Erythroblast (primary cell): Measurements from ENCODE around the gene PLXND1.

Experiments
- DNase-seq, 2 experiments: peaks; one replicate each; lab custom pipeline; 2025; lab: John Stamatoyannopoulos, UW
- GATA1 ChIP-seq: IDR thresholded peaks from 2 replicates; pipeline ENCODE4 v1.6.1; 2011; ENCODE audit warnings: low read depth, mild to moderate bottlenecking, control low read depth, low read length, moderate library complexity
- POLR2A ChIP-seq: IDR thresholded peaks from 2 replicates; pipeline ENCODE4 v1.6.1; 2011; ENCODE audit warnings: mild to moderate bottlenecking, low read length

The PLXND1 gene

DNA sequence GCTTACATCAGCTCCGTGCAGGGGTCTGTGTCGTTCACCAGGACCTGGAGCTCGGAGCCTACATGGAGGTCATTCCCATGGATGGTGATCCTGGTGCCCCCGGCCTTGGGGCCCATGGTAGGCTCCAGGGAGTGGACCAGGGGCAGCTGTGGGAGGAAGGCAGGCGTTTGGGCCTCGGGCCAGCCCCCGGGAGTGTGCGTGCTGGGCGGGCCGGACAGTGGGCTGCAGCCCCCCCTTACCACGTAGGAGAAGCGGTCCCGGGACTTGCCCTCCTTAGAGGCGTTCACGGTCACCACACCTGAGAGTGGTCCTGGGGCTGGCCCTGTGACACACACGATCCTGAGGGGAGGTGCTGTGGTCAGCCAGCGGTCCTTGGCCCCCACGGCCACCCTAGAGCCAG lies 33.9 kb downstream of the PLXND1 start:
- TF ChIP-seq GATA1 (no peak), POLR2A (no peak)
- no peak for DNase-seq

DNA sequence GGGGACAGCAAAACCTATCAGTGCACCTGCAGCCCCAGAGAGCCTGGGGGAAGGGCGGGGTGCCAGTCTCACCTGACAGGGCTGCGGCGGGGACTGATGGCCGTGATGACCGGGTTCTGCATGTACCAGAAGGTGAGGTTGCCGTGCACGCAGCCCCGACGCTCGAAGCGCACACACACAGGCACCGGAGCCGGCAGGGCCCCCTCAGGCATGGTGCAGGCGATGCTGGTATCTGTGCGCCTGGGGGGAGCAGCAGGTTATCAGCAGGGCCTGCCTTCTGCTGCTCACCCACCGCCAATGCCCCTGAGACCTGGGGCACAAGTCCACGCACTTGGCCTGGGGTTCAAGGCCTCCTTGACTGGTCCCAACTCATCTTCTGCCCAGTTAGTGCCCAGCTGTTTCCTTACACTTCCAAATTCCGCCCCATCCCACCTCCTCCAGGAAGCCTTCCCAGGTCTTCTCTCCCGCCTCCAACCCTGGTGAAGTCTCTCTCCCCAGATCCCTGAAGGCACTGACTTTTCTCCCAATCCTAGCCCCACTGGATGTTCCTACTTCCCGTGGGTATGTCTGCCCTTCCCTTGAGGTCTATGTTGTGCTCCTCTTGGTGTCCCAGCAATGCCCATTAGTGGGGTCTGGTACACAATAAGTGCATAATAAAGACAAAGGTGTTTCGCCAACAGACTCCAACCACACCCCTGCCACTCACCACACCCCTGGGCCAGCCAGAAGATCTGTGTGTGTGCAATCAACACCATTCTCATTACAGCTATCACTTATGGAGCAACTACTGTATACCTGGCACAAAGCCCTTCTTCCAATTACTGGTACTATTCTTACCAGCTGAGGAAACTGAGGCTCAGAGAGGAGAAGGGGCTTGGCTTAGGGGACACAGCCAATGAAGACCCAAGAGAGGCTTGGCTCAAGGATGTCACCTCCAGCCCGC lies 34.6 kb downstream of the PLXND1 start:
- DNase-seq, result no peak
- no peak for TF ChIP-seq POLR2A
- no peak for TF ChIP-seq GATA1

DNA sequence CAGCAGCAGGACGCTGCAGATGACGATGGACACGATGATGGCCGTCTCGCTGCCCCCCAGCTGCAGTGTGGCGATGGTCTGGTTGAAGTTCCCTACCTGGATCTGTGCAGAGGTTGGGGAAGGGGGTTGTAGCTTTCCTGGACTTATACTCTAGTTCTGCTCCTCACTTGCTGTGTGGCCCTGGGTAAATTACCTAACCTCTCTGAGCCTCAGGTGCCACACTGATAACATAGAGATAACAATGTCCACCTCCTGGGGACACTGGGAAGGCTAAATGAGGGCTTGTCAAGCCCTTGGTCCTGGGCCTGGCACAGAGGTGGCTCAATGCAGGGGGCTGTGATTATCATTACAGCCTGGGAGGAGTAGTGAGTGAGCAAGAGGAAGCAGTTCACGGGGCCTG lies 36.6 kb downstream of the PLXND1 start:
- no peak for DNase-seq
- TF ChIP-seq POLR2A (no peak), GATA1 (no peak)

DNA sequence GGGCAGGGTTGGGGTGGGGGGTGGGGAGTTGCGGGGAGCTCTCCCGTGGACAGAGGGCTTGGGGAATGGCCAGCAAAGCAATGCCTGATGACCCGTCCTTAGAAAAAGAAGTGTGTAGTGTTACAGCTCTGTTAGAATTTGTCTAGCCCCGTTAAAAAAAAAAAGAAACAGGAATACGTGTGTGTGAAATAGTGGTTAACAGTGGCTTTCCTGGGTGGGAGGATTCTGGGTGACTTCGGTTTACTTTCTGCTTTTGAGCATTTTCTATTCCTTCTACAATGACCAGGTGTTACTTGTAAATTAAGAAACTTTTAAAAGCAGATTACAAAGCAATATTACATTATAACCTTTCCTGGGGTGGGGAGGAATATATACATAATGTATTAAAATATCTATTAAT lies 38.5 kb downstream of the PLXND1 start:
- no peak for TF ChIP-seq POLR2A
- TF ChIP-seq GATA1, result no peak
- DNase-seq, result no peak

DNA sequence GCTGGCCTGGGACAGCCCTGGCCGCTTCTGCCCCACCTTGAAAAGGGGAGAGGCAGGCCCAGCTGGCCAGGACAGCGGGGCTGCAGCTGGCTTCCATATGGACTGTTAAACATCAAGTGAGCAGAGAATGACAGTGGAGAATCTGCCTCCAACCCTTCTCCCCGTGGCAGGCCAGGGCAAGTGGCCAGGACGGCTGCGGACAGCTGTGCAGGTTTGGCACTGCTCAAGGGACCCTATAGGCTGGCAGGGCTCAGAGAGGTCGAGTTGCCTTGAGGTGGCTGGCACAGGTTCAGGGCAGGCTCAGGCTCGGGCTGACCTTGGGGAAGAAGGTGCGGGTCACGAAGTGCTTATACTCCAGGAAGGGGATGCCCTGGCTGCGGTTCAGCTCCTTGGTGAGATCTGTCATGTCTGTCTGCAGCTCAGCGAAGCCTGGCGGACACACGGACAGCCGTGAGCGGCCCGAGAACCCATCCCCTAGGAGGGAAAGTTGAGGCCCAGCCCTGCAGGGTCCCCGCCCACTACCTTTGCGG lies 39.2 kb downstream of the PLXND1 start:
- TF ChIP-seq GATA1, result no peak
- peak; percentile 11 for TF ChIP-seq POLR2A
- DNase-seq, result no peak

DNA sequence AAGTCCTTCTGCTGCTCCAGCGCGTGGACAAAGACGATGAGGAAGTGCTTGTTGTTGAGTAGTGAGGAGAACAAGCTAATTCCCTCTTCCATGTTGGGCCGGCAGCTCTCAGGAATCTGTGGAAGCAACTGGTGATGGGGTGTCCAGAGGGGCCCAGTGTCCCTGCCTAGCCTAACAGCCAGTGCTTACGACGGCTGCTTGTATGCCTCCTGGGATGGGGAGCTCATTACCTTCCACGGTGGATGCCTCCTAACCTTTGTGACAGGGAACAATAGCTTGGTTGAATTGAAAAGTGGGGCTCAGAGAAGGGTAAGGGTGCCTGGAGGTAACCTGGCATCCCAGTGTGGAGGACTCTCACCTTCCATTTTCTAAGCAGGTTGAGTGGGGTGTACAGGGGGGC lies 40.6 kb downstream of the PLXND1 start:
- TF ChIP-seq GATA1 (no peak), POLR2A (no peak)
- DNase-seq, result no peak

DNA sequence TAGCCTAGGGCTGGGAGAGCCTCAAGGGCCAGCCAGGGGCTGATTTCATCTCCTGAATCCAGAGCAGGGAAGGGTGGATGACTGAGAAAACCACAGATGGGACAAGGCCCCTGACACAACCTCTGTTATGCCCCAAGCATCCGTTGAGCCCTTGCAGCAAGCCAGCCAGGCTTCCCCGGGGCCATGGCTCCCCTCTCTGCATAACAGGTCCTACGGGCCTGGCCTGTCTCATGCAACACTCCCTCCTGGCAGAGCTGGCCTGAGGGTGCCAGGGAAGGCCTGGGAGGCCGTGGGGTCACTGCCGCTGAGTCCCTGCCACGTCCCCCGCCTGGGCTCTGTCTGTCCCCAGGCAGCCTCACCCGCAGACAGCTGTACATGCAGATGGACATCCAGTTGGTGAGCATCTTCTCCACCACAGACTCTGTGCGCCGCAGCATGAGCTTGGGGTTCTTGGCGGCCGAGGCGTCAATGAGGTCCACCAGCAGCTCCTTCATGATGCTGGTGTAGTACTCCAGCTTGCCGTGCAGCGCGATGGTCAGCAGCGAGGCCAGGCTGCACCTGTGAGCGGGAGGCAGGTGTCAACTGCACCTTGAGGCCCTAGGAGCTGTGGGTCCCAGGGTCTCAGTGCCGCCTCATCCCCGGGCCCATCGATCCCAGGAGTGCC lies 41.4 kb downstream of the PLXND1 start:
- no peak for DNase-seq
- no peak for TF ChIP-seq POLR2A
- TF ChIP-seq GATA1, result no peak

DNA sequence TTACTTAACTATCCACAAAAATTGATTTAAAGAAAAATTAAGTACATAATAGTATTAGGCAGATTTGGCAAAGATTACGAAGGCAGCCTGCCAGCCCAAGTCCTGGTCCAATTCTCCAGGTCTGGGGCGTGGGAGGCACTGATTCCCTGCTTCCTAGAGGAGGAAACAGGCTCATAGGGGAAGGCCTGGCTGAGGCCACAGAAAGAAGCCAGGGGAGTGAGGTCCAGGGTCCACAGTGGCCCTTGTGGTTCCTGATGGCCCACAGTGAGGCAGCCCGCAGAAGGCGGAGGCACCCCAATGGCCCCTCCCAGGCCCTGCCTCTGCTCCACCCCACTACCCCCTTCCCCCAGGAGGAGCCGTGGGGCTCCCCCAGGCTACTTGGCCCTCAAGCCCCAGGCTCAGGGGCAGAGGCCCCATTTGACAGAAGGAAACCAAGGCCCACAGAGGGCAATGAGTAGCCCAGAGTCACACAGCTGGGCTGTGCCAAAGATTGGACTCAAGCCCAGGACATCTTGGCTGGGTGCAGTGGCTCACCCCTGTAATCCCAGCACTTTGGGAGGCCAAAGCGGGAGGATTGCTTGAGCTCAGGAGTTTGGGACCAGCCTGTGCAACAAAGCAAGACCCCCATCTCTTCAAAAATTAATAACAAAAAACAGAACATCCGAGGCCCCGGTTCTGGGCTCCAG lies 42.5 kb downstream of the PLXND1 start:
- TF ChIP-seq POLR2A (no peak), GATA1 (no peak)
- no peak for DNase-seq

DNA sequence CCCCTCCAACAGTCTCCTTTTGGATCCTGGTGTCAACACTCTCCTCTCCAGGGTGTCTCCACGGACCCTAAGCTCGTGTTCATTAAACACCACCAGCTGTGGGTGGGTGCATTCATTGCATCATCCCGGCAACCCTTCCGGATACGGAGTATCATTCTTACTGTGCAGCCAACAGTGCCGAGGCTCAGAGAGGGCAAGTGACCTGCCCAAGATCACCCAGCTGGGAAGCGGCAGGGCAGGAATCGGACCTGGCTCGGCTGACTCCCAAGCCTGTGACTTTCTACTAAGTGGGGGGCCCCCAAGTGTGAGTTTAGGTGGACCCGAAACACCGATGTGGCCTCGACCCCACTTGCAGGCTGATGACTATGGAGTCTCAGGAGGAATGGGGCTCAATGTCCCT lies 43.1 kb downstream of the PLXND1 start:
- no peak for TF ChIP-seq GATA1
- no peak for TF ChIP-seq POLR2A
- no peak for DNase-seq

DNA sequence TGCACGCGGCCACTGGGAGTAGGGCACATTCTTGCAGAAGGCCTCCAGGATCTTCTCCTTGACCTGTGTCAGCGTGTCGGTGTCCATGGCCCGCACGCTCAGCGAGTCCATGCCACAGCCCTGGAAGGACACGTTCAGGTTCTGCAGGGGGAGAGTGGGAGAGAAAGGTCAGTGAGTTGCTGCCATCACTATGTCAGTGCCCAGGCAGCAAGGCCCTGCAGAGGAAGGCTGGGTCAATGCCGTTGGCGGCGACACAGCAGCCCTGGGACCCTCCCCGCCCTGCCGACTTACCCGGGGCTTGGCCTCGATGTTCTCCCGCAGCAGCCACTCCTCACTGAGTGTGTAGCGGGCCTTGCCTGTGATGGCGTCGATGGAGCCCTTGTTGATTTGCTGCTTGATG lies 43.7 kb downstream of the PLXND1 start:
- no peak for DNase-seq
- TF ChIP-seq GATA1 (no peak), POLR2A (no peak)

DNA sequence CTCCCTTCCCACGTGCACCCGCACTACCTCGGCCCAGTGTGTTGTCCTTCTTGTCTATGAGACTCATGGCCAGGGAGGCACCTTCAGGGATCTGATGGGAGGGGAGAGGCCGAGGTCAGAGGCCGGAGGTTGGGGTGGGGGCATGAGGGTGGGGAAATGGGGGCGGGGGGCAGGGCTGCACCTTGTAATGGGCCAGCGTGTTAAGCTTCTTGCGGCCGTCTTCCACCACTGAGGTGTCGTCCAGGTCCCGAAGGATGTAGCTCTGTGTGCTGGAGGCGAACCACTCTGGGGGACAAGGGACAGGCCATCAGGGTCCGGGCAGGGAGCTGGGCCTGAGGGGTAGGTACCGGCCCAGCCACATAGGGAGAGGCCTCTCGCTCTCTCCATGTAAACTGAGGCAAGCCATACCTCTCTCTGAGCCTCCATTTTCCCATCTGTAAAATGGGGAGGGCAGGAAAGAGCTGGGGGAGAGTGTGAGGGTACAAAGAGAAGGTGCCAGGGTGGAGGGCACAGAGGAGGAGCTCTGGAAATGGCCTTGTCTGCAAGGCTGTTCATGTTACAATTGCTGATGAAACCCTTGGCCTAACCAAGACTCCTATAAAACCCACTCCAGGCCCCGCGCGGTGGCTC lies 44.7 kb downstream of the PLXND1 start:
- TF ChIP-seq GATA1 (no peak), POLR2A (no peak)
- no peak for DNase-seq

DNA sequence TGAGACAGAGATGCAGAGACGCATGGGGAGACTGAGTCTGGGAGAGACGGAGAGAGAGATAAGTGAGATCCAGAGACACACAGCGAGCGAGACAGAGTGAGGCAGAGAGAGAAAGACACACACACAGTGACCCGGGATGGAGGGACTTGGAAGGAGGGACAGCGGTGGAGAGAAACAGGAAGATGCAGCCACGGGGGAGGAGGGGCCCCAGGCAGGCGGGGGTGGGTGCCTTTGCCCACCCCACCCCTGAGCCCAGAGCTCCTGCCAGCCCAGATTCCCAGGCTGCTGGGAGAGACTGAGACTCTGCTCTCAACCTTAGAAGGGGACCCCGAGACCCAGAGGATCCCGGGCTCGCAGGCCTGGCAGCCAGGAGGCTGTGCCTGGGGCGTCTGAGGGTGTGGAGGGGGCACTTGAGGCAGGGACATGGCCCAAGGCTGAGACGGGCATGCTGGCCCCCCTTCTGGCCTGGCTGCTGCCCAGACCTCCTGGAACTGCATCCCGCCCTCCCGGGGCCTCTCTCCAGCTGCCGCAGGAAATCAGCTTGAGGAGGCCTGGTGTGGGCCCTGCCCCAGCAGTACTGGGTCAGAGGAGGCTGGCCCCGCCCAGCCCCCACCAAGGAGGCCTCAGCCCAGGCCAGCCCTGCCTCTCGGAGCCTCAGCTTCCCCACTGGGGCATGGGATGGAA lies 45.4 kb downstream of the PLXND1 start:
- no peak for TF ChIP-seq POLR2A
- TF ChIP-seq GATA1, result no peak
- DNase-seq, result no peak
